HG03558 (cell line): ENCODE measurements around the gene JPH4.

Experiments
- ATAC-seq: cut with Tn5 transposase; IDR thresholded peaks from one replicate; pipeline ENCODE4 v1.9.1; 2021; ENCODE audit warnings: moderate number of reproducible peaks; ENCODE audit not compliant: unreplicated experiment; ENCODE audit errors: extremely low read depth

The JPH4 gene

DNA sequence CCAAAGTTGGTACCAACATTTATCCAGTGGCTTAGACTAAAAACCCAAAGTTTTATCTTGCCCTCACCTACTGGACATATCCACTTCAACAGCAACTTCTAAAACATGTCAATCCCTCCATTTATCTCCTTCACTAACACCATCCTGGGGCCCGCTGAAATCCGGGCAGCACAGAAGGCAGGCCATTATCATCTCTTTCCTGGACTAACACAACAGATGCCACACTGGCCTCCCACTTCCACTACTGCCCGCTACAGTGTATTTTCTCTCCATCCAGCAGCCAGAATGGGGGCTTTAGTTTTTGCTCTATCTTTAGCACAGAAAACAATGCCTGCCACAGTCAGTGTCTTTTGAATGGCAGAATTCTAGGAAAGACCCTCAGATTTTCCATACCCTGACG is 42.6 kb downstream of the JPH4 start:
- ATAC-seq = no peak

DNA sequence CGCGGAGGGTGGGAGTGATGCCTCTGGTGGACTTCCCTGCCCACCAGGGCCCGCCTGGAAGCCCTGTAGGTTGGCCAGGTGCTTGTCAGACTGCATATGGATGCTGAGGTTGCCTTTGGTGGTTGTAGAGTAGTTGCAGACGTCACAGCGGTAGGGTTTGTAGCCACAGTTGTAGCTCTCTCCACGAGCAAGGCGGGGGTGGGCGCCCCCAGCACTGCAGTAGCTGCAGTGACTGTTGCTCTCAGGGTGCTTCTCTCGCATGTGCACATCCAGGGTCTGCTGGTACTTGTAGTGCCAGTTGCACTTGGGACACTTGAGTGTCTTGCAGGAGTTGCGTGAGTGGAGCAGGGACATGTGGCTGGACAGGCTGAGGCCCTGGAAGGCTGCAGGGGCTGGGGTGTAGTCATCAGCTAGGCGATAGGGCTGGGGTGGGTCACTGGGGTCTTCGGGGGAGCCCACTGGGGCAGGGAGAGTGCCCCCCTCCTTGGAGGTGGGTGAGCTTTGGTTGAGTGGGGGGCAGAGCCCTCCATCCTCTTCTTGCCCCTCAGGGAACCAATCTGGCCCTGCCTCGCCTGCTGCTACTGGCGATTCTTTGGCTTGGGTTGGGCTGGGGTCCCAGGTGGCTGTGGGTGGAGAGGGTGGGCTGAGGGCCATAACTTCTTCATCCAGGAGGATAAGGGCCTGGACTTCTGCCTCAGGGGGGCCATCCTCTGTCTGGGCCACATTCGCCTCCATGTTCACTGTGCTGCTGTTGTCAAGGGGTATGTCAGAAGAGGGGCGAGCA is 44.7 kb downstream of the JPH4 start:
- ATAC-seq = no peak

DNA sequence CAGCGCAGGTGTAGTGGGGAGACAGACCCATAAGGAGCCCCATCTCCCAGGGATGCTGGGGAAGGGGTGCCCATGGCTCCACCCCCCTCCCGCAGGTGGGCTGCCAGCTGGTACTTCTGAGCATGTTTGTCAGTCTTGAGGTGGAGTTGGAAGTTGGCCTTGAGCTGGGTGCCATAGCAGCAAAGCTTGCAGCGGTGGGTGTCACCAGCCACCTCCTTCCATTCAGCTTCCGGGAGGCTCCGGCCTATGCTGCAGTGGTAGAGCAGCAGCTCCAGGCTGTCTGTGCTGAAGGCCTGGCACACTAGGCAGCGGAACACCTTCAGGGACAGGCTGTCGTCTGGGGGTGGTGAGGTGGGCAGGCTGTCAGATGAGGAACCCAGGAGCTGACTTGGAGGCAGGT is 45.9 kb downstream of the JPH4 start:
- no peak for ATAC-seq

DNA sequence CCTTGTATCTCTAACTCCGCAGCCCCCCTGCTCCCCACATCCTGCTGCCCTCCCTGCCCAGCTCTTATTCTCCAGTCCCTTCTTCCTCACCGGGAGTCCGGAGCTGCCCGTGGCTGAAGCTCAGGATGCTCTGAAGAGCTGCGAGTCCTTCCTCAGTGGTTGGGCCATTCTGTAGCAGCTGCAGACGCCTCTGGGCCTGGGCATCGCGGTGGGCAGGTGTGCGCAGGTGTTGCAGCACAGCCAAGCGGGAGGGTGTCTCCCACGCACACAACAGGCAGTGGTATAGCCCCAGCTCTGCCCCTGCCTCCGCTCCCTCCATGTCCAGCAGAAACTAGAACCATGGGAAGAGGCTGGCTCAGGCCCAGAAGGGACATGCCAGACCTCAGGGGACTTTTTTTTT is 47.2 kb downstream of the JPH4 start:
- ATAC-seq = no peak

DNA sequence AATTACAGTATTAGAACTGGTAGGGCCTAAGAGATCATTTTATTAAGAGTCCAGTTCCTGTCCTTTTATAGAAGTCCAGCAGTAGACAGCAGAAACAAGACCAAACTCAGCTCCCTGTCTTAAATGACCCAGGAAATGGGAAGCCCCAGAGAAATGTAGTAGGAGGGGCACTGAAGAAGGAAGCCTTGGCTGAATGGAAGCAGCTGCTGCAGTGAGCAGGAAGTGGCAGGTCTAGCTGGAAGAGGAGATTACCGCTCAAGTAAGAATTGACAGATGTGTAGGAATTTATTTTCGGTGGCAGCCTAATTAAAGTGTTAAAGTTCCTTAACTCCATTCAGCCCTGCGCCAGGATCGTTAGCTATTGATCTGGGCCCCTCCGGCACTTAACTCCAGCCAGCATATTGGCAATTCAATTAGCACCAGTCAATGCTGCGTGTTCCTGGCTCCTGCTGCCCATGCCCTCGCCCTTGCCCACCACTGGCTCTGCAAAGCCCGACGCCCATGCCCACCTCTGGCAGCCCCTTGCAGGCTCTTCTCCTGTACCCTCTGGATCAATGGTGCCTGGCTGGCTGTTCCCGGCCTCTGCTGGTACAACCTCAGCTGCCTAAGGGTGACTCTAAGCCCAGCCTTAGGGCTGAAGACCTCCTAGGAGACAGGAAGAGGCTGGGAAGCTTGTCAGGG is 48.1 kb downstream of the JPH4 start:
- ATAC-seq = no peak

DNA sequence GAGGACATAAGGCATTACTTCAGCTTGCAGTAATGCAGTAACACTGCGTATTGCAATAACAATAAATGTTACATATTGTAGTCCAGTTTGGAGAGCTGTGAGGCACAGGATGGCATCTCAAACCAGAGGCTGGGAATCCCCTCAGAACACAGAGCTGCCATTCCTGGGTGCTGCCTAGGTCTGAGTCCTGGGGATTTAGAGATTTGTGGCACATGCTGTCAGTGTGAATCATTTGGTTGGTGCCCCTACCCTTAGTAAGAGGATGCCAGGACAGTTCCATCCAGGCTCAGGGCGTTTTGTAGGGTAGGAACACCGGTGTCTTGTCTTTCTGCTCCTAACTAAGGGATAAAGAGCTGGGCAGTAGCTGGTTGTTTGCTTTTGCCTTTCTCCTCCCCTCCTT is 49.6 kb downstream of the JPH4 start:
- no peak for ATAC-seq

DNA sequence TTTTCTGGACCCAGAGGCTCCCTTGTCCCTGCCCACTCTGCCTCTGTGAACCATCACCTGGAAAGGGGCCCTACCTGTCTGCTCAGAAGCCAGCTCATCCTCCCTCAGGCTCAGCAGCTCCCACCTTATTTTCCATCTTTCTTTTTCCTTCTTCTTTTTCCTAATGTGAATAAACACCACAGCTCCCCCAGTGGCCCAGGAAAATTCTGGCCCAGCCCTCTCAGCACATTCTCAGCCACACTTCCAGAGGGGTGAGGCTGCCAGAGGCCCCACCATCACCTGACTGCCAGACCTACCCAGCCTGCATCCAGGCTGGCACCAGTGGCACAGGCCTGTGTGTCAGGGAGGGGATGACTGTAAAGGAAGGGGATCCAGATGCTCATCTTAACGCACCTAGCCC is 50.0 kb downstream of the JPH4 start:
- no peak for ATAC-seq

DNA sequence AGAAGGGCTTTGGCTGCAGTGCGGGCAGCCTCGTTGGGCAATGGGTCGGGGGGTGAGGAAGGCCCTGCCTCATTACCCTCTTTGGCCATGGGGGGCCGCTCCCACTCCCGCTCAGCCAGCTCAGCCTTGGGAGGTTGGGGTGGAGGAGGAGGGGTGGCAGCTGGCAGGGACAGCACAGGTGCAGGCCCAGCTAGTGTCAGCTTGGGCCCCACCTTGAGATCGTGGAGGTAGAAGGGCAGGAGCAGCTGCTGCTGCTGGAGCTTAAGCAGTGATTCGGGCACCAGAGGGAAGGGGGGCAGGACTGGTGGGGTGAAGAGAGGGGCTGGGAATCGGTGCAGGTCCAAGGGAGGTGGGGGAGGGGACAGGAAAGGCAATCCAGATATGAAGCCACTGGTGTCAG is 53.0 kb downstream of the JPH4 start:
- no peak for ATAC-seq

DNA sequence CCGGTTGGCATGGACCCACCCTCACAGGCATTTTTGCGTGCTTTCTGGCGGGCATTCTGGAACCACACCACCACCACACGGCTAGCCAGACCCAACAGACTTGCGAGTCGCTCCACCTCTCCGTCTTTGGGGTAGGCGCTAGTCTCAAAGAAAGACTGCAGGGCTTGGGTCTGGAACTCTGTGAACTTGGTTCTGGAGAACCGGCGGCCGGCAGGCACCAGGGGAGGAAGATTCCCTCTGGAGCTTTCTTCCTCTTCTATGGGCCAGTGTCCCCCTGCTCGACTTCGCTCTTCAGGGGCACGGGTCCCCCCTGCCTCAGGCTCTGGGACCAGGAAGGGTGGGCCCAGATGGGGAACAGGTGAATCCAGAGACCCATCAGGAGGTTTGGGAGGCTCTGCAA is 53.6 kb downstream of the JPH4 start:
- ATAC-seq = no peak

DNA sequence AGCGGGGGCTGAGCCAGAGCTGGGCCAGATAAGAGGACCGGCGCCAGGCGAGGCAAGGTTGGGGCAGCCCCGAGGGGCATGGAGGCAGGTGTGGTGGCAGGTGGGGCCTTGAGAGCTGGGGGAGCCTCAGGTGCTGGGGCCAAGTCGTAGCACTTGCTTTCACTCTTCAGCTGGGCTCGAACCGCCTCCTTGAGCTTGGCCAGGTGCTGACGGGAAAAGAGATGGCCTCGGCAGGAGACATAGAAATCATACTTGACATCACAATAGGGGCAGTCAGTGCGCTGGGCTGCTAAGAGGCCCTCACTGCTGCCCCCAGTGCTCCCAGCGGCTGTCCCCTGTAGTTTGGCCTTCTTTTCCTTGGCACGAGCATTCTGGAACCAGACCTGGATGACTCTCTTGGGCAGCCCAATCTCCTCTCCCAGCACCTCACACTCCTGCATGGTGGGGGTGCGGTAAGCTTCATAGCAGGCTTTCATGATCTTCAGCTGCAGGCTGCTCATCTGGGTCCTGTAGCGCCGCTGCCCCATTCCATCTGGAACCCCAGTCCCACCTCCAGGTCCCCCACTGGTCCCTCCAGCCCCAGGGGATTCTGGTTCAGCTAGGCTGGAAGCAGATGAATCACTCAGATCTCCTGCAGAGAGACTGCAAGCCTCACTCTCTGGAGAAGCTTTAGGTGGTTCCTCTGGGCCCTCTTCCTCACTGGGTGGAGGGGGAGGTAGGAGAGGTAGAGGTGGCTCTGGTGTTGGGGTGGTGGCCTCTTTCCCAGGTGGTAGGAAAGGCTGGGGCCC is 55.2 kb downstream of the JPH4 start:
- no peak for ATAC-seq

DNA sequence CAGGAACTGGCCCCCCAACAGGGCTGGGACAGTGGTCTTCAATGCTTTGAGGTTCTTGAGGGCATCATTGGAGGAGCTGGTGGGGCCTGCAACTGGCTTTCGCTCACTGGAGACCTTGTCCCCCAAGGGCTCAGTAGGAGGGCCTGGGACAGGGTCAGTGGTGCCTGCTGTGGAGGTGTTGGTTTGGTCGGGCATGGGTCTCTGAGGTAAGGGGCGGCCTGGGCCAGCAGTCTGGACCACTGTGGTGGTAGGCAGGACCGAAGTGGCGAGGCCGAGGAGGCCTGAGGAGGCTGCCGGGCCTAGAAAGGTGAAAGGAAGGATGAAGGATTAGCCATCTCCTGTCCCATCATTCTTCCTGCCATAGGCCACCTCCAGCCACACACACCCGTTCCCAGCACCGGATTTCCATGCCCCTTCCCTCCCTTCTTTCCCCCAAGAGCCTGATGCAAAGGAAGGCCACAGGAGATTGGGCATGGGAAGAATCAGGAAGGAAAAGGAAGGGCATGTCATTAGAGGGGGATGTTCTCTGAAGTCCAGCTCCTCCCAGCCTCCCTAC is 55.9 kb downstream of the JPH4 start:
- ATAC-seq = no peak

DNA sequence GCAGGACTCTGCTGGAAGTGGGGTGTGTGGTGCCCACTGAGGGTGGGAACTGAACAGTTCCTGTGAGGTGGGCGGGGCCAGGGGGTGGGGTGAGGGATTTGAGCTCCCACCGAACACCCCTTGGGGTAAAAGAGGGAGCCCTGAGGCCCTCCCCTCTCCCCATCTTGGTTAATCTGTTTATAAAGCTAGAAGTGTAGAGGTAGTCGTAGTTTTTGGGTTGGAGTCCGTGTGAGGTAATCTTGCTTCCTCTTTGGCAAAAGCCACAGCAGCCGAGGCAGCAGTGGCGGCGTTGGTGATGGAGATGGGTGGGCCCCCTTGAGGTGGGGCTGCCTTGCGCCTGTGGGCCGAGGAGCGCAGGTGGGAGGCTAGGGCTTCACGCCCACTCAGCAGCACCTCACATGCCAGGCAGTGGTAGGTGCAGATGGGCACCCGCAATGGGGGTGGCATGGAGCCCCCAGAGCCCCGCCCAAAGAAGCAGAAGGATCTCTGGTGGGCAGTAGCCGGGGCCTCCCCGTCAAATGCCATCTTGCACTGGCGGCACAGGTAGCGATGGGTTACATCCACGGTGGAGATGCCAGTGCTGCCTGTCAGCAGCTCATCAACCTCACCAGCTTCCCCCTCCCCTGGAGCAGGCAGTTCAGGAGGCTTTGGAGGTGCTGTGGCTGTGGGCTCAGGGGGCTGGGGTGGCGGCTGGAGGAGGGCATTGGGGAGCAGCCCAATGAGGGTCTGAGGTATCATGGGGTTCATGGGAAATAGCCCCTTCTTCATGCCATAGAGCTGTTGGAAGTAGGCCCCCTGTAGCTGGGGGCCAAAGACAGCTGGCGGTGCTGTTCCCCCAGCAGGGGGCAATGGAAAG is 56.6 kb downstream of the JPH4 start:
- no peak for ATAC-seq

DNA sequence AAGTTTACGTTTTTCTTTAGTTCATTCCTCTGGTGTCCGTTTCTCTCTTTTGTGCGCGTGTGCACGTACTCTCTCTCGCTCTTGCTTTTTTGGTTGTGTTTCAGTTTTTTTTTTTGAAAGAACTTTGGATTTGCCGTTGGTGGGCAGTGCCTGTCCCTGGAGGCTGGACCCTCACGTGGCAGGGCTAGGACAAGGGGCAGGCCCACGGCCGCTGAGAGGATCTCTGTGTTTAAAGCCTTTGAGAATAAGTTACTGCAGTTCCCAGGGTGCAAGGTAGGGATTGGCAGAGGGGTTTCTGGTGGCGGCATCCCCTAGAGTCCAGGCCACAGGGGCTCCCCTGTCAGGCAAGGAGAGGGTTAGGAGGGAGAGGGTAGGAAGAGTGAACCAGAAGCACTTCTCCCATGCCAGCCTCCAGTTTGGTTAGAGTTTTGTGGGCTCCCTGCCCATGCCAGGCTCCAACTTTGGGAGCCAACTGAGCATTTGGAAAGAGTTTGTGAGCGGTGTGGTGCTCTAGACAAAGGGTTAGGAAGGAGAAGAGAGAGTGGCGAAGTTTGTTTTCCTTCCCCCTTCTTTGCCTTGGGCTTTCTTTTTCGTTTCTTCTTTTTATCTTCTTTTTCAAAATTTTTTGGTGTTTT is 57.6 kb downstream of the JPH4 start:
- ATAC-seq = no peak

DNA sequence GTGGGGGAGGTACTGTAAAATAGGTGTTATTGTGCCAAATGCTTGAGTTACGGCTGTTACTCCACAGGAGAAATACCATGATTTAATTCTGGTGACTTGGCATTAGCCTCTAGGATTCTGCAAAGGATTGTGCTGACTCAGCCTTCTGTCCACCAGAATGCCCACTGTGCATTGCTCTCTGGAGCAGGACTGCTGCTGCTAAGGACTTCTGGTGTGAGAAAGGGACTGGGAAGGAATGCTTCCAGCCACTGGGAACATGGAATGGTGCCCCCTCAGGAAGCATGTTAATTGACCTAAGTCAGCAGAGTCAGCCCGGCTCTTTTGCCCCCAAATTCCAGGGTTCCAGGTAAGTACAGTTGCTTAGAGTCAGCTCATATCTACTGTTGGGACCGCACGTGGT is 59.9 kb downstream of the JPH4 start:
- ATAC-seq = no peak
